HG03457 (cell line): ENCODE measurements around the gene TOP3B.
"Not testable (repeated sequence)": the region's sequence is repeated elsewhere in the genome, so short reads cannot be mapped to it uniquely, and the experiment has no call there.

Experiments used
- ATAC-seq: cut with Tn5 transposase; IDR thresholded peaks from one replicate; pipeline ENCODE4 v1.9.1; 2021; ENCODE audit warnings: moderate number of reproducible peaks; ENCODE audit not compliant: unreplicated experiment

TOP3B gene

DNA sequence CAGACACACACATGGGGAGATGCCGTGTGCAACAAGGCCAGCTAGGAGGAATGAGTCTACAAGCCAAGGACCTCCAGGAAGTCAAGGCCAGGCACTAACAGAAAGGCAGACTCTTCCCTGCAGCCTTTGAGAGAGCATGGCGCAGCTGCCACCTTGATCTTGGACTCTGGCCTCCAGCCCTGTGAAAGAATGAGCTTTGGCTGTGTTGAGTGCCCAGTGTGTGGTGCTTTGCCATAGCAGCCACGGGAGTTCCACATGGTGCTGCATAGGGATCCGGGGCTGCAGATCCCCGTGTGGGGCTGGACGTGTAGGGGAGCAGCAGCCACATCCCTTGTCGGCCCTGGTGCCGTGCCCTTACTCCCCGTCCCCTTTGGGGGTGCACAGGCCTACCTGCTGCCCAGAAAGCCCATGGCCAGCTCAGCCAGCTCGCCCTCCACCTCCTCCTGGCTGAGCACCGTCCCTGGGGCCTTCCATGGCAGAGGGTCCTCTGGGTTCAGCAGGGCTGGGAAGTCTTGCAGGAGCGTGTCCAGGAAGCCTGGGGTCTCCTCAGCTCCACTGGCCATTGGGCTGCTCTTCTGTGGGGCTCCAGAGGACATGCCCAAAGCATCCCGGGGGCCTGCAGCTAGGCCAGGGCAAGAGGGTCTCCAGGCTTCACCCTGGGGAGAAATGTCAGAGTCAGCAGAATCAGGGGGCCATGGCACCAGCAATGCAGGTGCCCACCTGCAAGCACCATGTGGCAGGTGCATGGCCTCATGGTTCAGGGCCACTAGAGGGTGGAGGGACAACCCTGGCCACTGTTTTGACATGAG, 36.9 kb downstream of the TOP3B start:
- ATAC-seq = no peak

- ATAC-seq = no peak
Observed at GRCh38 chr22:21944871-21945270, 37.7 kb downstream of the TOP3B start.

DNA sequence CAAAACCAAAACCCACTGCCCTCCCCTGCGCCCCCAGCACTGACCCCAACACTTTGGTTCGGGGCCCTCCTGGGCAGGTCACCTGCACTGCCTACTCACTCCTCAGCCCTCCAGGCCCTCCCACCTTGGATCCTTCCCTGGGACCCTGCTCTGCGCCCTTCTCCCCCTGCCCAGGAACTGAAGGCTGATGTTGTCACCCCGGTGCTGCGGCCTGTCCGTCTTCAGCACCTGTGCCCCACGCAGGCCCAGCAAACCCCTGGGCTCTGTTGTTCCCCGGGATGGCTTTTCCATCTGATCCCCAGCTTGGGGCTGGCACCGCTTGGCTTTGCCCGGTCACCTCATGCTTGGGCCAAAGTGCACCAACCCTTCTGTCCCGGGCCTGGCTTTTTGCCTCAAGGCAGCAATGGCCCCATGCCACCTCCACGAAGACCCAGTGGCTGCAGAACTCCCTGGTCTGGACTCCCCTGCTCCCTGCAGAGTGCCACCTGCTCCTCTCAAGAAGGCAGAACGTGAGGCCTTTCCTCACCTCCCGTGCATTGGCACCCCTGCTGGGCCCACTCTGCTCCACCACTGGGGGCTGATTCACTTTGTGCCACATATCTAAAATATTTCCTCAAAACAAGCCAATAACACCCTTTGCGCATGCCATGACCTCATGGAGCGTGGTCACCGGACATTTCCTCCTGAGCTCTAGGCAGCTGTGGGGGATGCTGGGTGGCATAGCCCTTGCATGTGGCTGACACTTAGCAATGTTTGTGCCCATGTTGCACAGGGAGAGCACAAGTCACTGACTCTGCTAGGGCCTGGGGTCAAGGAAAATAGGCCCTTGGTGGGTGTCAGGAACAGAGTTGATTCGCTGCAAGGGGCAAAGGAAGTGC, 38.8 kb downstream of the TOP3B start:
- no peak for ATAC-seq

DNA sequence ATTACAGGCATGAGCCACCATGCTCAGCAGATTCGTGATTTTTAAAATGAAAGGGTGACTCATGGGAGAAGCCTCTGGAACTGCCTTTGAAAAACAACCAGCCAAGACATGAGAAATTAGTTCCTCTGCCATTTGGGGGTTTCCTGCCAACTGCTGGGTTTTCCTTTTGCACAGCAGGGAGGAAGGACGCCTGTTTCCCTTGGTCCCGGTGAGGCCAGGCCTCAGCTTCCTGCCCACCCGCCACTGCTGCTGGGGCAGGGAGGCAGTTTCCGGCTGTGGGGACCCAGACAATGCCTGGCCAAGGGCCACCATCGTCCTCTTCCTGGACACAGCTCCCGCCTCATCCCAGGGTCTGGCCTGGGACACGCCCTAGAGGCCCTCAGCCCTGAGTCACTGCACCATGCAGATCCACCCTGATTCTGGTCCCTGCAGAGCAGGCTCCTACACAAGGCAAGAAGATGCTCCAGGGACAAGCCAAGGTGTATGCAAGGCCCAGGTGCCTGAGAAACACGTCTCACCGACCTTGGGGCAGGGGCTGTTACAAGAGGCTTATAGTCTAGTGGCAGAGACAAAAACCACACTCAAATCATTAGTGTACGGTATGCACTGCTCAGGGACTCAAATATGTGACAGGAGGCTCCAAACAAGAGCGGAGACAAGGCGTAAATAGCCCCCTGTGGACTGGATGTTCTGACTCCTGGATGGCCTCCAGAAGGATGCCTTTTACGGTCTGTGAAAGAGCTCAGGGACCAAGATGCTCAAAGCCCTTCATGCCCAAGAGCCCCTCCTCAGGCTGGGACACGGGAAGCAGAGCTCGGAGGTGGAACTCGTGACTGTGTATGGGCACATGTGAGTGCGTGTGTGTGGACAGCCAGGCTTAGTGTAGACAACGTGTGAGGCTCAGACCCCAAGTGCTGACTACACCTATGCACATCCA, 39.9 kb downstream of the TOP3B start:
- ATAC-seq = no peak

- ATAC-seq = no peak
Observed at GRCh38 chr22:21941921-21942320, 40.7 kb downstream of the TOP3B start.

- ATAC-seq = no peak
Observed at GRCh38 chr22:21940521-21940920, 42.1 kb downstream of the TOP3B start.

GRCh38 chr22:21939935-21940334, 42.7 kb downstream of the TOP3B start:
- not testable (repeated sequence) for ATAC-seq

DNA sequence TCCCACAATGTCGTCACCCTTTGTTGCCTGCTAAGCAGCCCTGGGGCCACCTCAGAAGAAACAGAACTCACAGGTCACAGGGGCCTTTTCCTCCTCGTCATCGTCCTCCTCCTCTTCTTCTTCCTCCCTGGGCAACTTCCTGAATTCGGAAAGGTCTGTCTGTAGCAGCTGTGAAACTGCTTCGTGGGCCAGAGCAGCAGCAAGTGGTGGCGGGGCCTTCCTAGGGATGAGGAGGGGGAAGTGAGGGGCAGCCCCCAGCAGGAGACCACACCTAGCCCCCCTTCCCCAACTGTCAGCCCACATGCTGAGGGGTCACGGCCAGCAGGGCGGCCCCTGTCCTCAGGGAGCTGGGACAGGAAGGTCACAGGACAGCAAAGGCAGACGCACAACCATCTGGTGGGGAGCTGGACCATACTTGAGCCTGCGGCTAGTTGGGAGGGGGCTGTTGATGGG, 43.1 kb downstream of the TOP3B start:
- no peak for ATAC-seq

DNA sequence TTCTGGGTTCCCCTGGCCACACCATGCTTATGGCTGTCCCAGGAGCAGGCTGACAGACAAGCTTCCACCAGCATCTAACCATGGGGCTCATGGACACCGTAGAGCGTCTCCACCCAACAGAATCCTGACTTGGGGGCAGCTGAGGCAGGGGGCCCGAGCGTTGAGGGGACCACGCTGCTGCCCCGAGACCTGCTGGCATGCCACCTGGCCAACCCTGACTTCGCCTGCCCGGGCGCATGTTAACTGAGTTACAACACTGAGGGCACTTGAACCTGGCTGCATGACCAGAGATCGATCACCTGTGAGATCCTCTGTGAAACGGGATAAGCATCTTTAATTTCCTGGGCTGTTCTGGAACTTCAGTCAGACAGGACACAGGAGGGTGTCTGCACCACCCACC, 43.7 kb downstream of the TOP3B start:
- no peak for ATAC-seq

DNA sequence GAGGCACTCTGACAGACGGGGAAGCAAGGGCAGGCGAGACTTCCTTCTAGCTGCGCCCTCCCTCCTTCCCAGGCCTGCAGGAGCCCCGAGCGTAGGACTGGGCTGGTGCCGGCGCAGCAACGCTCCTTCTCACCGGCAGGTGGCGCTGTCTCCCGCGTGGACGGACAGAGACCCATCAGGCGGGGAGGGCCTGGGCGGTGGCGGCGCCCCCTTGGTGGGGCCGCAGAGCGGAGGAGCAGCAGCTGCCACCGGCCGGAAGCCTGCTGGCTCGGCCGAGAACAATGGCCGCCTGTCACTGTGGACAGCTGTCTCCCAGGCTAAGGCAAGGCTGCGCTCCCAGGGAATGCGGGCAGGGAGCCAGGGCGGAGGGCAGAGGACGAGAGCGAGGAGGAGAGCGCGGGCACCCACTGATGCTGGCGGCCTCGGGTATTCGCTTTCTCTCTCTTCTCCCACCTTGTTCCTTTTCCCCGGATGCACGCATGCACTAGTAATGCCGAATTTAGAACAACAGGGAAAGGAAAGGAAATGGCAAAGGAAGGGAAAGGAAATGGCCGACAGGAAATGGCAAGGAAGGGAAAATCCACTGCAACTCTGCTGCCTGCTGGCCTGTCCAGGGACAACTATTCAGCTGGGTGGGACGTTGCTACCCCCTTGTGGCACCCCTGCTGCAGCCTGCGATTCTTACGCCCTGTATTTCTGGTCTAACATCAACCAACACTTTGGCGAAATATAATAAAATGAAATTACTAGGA, 44.3 kb downstream of the TOP3B start:
- ATAC-seq = peak; percentile 79

DNA sequence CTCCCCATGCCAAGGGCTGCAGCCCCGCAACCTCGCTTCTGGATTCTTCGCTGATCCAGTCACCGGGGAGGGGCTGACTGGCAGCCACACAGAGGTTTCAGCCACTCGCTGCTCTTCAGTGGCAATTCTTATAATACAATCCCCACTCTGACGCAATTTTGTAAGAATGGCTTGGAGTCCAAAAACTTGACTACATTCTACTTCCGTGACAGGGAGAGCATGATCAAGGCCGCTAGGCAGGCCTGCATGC, 44.8 kb downstream of the TOP3B start:
- no peak for ATAC-seq

GRCh38 chr22:21937041-21937820, 45.4 kb downstream of the TOP3B start:
- no peak for ATAC-seq

DNA sequence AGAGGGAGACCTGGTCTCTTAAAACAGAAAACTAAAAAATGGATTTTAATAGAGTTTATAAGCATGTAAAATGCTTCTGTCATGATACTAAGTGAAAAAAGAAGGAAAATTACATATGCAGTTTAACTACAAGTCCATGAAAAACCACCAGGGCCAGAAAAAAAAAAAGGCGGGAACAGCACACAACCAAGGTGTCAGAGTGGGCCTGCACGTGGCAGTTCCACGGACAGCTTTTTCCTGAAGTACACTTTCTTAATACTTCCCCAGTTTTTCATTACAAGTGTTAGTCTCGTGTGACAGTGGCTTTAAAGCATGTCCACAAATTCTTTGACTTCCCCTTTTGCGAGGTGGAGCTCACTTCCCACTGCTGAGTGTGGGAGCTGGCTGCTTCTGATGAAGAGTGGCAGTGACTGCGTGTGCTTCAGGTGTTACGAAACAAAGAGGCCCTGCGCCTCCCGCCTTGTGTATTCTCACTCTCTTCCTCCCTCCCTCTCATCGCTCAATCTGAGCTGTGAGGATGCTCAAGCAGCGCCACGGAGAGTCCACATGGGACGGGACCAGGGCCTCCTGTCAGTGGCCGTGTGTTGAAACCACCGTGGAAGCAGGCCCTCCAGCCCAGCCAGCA, 46.3 kb downstream of the TOP3B start:
- no peak for ATAC-seq

- no peak for ATAC-seq
Observed at GRCh38 chr22:21933910-21934309, 48.7 kb downstream of the TOP3B start.

- ATAC-seq = no peak
Observed at GRCh38 chr22:21933413-21933812, 49.2 kb downstream of the TOP3B start.

DNA sequence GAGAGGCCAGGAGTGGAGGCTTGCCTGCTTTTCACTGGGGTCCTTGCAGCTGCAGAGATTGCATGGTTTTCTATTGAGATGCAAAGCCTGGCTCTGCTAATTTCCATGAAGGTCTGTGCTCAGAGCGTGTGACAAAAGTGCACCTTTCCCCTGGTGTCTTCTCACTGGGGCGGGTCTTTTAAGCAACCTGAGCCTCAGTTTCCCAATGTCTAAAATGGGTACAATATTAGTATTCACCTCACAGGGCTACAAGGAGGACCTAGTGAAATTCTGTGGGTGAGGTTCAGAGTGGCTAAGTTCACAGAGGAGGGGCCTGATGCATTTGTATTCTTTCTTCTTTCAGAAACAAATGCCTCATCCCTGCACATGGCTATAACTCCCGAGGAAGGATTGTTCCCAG, 50.2 kb downstream of the TOP3B start:
- ATAC-seq = no peak

GRCh38 chr22:21931056-21931455, 51.5 kb downstream of the TOP3B start:
- ATAC-seq = no peak

DNA sequence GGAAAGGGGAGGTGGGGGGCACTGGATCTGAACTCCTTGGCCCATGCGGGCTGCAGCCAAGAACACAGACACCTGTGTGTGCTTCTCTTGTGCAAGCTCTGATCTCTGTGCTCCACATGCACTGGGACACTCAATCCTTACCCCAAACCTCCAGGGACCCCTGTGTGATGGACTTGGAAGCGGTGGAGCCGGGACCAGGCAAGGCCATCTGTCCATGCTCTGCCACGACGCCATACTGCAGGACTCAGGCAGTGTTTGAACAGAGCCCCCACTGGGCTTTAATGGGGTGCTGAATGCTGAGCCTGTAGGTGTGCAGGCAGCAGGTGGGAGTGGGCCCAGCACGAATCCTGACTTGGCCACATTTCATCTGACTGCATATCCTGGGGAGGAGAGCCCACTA, 53.3 kb downstream of the TOP3B start:
- no peak for ATAC-seq

DNA sequence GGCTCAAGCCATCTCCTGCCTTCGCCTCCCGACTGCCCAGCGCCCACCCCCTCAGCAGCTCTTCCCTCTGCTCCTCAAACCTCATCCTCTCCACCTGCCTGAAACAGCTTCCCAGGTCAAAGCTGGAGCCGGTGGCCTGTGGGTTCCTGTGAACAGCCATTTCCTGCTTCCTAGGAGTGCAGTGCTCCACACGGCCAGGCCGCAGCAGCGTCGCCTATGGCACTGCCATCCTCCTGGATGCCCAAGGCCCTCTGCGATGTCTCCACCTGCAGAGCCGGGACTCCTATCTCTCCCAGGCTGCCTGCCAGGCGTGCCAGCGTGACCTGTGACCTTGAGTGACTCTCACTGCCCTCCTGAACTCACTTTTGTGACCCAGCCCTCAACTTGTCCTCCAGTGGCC, 54.5 kb downstream of the TOP3B start:
- ATAC-seq = no peak
